Midbrain (tissue), 1 donor: ENCODE measurements around the gene RBMY1J.
"Not testable (repeated sequence)": the region's sequence is repeated elsewhere in the genome, so short reads cannot be mapped to it uniquely, and the experiment has no call there.

Experiments used
- DNase-seq: peaks from one replicate; lab custom pipeline; 2025; lab: John Stamatoyannopoulos, UW

Gene RBMY1J

GRCh38 chrY:22403110-22403509 lies at the start of gene RBMY1J:
RBMY1J (plus strand) TSS chrY:22403410; CDS start chrY:22405448, 2,038 bp downstream.
- not testable (repeated sequence) for DNase-seq

GRCh38 chrY:22367416-22367815 lies 35.8 kb upstream of the RBMY1J start:
- DNase-seq: no peak

- no peak for DNase-seq
Measured at GRCh38 chrY:22370623-22371022, 32.6 kb upstream of the RBMY1J start.

- DNase-seq: no peak
Measured at GRCh38 chrY:22373494-22373893, 29.7 kb upstream of the RBMY1J start.

- not testable (repeated sequence) for DNase-seq
Measured at GRCh38 chrY:22444718-22445396, 41.6 kb downstream of the RBMY1J start.

- not testable (repeated sequence) for DNase-seq
Measured at GRCh38 chrY:22455522-22455921, 52.3 kb downstream of the RBMY1J start.

- DNase-seq: not testable (repeated sequence)
Measured at GRCh38 chrY:22461962-22462361, 58.8 kb downstream of the RBMY1J start.
